Ovary (tissue), 3 donors: Measurements from ENCODE around the gene DOCK2.

Experiments used
- CTCF ChIP-seq, 3 donors: fragments of 450-650 bp in 2 of 3; fragments of 200-600 bp in 1 of 3; IDR thresholded peaks; one replicate each; pipeline versions ENCODE4 v1.5.1 to v1.8.0; 2016 to 2022; ENCODE audit warnings: antibody characterized with exemption in 3 of 3, mild to moderate bottlenecking in 1 of 3
- EP300 ChIP-seq: sonication (generic); formaldehyde crosslinking; IDR thresholded peaks from one replicate; pipeline ENCODE4 v1.6.1; 2017; ENCODE audit warnings: antibody characterized with exemption
- POLR2A ChIP-seq: fragments of 450-650 bp; IDR thresholded peaks from one replicate; pipeline ENCODE4 v1.6.1; 2017; ENCODE audit warnings: antibody characterized with exemption, mild to moderate bottlenecking, moderate library complexity
- donor health status: DM: no; HTN: no; CAD: no.

DNA sequence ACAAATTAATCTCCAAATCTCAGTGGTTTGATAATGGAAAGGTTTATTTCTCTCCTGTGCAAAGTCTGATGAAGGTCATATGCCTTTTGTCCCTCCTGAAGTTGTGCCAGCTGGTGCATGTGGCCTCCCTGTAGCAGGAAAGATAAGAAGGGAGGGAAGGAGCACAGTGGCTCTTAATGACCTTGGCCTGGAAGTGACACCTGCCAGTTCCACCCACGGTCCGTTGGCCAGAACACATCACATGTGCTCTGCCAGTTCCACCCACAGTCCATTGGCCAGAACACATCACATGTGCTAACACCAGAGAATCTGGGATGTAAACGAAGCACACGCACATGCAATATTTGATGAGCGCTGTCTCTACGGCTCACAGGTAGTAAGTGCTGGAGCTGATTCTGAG lies 130.9 kb downstream of the DOCK2 start:
- no peak for TF ChIP-seq POLR2A
- no peak for TF ChIP-seq CTCF (IDR thresholded peaks at IDR 0.05)
- no peak for TF ChIP-seq EP300
